Ammon's horn (tissue), 1 donor: ENCODE results near the gene OSBPL3.
"Not testable (repeated sequence)": the region's sequence is repeated elsewhere in the genome, so short reads cannot be mapped to it uniquely, and the experiment has no call there.

Experiments used
- DNase-seq: peaks from one replicate; pipeline ENCODE4 v3.0.0-alpha.2; 2016; ENCODE audit warnings: low spot score

OSBPL3 gene

DNA sequence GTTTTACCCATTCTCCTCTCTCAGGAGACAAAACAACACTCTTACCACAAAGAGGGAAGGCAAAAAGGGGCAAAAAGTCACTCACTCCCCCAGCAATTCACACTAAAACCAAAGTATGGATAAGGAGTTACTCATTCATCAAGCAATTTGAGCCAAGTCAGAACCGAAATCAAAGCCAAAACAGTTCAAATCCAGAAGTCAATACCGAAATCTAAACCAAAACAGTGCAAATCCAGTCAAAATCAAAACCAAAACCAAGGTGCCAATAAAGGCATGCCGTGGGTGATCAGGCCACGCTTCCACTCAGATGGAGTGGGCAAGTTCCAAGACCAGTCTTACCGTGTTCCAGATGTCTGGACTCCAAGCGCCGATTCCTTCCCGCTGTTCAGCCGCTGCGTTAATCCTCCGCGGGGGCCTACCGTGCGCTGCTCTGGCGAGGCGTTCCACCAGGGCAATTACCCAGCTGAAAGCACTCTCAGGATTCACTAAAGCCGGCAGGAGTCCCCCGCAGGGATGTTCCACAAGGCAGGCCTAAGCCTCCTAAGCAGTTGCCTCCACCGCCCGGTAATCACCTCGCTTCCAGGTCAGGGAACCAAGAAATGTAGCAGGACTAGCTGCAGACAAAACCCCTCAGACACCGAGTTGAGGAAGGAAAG lies 185.1 kb downstream of the OSBPL3 start:
- not testable (repeated sequence) for DNase-seq

DNA sequence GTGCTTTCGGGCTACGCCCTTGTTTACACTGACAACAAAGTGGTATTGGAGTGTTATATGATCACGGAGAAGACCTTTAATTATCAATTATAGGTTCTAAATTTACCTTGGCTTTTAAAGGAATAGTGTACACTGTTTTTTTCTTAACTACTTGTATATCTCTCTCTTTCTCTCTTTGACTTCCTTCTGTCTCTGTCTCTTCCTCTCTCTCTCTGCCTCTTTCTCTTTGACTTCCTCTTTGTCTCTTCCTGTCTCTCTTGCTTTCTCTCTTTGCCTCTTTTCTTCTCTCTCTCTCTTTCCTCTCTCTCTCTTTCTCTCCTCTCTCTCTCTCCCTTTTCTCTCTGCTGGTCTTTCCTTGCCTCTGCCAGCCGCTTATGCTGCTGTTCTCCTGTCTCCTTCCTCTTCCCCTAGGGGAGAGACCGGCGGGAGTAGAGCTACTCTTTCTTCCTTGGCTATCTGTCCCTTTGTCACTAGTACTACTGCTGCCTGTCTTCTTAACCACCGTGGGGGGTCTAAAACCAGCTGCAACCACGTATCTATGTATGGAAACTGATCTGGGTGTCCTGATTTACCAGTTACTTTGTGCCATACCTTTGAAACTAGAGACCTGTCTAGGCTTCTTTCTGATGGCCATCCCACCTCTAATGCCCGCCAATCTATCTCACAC lies 185.9 kb downstream of the OSBPL3 start:
- DNase-seq, result no peak

DNA sequence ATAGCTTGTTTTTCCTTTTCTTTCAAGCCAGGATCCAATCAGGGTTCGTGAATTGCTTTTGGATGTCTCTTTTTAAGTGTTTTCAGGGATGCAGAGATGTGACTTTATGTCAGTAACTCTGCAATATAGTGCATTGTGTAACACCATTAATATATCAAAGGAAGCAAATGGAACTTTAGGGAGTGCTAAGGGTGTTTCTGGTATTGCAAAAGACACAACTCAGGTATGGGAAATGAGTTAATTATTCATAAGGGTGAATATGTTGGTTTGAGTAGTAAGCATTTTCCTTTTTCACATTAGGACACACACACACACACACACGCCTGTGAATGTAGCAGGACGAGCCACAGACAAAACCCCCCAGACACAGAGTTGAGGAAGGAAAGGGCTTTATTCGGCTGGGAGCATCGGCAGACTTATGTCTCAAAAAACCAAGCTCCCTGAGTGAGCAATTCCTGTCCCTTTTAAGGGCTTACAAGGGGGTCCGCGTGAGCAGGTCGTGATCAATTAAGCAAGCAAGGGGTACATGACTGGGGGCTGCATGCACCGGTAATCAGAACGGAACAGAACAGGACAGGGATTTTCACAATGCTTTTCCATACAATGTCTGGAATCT lies 190.9 kb downstream of the OSBPL3 start:
- no peak for DNase-seq

DNA sequence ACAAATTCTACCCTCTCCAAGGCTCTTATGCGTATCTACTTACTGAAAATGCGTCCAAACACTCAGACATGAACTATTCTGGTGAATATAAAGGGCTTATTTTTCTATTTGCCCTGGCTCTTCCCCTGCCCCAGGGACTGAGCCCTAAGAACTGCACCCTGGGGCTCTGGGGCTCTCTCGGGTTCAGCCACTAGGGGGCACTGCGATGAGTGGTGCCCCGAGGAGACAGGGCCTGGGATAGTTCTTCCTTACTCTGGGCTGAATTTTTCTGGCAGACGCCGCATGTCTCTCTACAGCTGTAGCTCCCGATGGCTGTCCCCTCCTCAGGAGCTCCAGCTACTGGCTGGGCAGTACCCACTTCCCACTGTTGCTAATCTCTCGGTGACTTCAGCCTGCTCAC lies 191.9 kb downstream of the OSBPL3 start:
- no peak for DNase-seq

DNA sequence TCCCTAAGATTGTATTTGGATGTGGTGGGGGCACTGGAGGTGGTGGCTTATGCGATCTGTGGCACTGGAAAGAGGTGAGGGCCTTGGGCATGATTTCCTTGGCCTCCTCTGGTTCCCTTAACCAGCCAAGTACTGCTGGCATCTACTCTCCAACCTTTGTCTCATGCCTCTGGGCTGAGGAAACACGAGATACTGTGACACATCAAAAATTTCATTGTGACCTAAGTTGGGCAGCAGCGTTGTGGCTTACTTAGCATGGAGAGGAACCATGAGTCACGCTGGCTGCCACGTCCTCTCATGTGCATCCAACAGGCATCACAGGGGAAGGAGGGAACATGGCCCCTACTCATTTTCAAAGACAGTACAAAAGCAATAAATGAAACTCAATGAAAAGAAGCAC lies 193.0 kb downstream of the OSBPL3 start:
- DNase-seq, result peak; percentile 42

DNA sequence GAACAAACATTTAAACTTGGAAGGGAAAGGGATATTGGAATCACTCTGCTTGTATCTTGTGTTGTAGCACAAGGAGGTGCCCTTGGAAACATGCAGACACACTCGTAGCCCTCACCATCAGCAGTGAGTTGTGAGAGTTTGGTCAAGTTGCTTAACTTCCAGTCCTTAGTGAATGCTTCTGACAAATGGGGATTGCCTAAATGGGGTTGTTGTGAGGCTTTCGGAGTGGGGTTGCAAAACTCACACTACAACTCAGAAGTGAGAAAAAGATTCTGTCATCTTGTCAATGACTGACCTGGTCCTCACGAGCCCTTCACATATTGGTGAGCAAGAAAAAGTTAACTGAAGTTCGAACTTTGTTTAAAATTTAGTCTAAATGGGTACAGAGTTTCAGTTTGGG lies 193.7 kb downstream of the OSBPL3 start:
- no peak for DNase-seq

DNA sequence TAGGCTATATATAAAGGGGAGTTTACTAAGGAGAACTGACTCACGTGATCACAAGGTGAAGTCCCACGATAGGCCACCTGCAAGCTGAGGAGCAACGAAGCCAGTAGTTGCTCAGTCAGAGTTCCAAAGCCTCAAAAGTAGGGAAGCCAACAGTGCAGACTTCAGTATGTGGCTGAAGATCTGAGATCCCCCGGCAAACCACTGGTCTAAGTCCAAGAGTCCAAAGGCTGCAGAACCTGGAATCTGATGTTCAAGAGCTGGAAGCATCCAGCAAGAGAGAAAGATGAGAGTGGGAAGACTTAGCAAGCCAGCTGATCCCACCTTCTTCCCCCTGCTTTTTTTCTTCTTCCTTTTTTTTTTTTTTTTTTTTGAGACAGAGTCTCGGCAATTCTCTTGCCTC lies 195.7 kb downstream of the OSBPL3 start:
- DNase-seq, result no peak

DNA sequence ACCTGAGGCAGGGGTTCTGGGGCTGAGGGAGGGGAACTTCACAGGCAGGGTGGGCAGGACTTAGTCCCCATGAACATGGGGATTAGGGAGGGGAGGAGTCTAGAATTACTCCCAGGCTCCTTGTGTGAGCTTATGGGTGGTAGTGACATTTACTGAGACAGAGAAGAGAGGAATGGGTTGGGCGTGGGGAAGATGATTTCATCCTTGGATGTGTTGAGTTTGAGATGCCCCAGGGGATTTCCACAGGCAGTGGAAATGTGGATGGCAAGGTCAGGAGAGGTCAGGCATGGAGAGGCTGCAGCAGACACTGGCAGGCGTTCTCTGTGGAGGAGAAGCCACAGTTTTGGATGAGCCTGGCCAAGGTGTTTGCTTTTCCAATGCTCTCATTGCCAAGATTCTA lies 196.3 kb downstream of the OSBPL3 start:
- no peak for DNase-seq

DNA sequence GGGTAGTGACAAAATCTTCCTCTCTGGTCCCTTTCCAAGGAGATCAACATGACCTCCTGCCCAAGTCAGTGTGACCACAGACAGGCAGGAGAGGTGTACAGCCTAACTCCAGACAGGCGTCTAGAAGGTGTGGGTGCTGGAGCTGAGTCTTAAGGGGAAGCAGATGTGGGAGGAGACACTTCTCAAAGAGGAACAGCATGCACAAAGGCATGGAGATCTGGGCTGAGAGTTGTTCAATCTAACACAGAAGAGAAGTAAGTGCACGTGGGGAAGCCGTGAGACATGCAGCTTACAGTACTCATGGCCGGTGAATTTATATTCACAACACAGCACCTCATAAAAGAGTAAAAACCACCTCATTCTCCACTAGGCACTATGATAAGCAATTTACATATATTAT lies 198.9 kb downstream of the OSBPL3 start:
- DNase-seq, result peak; percentile 77

DNA sequence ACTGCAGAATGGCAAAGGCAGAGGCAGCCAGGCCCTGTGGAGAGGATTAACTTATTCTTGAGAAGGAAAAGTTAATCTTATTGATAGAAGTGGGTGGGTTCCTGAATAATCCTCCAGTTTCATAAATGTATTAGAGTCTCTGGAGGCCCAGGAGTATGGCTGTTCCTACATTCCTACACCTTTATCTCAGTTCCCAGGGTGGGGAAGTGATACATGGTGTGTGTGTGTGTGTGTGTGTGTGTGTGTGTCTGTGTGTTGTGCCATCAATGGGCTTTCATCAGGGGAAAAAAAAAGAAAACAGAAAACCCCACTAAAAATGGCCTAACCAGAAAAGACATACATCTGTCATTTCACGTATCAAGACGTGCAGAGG lies 200.7 kb downstream of the OSBPL3 start:
- no peak for DNase-seq

DNA sequence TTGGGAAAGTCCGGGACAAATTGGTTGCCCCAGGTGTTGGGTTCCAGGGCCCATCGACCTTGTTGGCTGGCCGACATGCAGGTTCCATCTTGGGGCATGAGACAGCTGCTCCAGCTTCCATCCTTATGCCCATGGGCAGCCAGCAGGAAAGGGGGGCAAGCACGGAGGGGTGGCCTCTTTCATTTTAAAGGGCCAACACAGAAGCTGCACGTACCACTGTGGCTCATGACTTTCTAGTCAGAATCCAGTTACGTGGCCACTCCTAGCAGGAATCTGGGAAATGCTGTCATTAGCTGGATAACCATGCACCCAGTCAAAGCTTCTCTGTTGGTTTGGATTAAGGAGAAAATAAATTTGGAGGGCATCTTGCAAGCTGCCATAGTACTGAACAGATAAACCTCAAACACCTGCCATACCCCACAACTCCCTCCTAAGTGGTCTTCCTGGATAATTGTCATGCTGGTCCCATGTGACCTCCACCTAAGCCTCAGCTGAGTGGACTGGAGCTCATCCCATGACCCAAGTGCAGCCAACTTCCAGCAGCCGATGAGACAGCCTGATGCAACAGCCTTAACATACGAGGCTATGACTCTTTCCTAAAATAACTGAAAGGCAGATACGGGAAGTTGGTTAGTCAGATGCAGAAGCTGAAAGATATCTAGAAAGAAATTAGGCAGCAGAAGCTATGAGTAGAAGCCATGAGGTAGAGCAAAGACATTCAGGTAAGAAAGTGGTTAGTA lies 201.3 kb downstream of the OSBPL3 start:
- DNase-seq, result peak; percentile 82

DNA sequence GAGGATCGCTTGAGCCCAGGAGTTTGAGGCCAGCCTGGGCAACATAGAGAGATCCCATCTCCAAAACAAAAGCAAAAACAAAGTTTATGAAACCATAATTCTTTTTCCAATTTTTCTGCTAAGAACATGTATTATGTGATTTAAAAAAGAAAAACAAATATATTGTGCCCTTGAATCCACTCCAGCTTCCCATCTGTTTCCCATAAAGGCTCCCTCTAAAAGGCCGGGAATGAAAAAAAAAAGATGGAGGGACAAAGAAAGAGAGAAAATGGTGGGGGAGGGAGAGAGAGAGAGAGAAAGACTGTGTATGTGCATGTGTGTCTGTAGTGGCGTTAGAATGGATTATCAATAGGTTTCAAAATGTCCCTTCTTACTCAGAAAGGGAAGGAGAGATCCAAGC lies 202.2 kb downstream of the OSBPL3 start:
- no peak for DNase-seq

DNA sequence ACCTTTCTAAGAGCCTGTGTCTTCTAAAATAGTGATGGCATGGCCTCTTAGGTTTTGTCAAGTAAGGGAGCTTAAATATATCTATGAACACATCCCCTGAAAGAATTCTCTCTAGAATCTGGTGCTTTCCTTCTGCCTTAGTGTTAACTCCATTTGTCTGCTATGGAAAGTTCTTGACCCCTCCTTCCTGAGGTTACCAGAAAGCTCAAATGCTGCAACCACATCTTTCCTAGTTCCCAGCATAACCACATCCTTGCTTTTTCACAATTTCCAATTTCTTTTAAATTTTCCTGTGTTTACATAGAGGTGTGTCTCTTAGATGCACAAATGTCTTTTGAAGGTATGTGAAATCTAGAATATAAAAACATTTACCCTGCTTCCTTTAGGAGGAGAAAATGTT lies 206.3 kb downstream of the OSBPL3 start:
- no peak for DNase-seq

DNA sequence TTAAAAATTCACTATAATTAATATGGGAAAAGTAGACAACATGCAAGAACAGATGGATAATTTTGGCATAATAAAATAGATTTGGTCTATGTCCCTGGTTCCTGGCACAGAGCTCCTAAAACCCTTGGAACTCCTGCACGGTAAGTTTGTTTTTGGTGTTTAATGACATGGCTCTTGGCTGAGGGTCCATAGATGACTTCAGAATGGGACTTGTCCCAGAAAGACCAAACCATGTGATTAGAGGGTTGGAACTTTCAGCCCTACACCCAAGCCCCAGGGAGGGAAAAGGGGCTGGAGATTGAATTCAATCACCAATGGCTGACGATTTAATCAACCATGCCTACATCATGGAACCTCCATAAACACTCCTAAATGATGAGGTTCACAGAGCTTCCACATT lies 210.1 kb downstream of the OSBPL3 start:
- DNase-seq, result no peak

DNA sequence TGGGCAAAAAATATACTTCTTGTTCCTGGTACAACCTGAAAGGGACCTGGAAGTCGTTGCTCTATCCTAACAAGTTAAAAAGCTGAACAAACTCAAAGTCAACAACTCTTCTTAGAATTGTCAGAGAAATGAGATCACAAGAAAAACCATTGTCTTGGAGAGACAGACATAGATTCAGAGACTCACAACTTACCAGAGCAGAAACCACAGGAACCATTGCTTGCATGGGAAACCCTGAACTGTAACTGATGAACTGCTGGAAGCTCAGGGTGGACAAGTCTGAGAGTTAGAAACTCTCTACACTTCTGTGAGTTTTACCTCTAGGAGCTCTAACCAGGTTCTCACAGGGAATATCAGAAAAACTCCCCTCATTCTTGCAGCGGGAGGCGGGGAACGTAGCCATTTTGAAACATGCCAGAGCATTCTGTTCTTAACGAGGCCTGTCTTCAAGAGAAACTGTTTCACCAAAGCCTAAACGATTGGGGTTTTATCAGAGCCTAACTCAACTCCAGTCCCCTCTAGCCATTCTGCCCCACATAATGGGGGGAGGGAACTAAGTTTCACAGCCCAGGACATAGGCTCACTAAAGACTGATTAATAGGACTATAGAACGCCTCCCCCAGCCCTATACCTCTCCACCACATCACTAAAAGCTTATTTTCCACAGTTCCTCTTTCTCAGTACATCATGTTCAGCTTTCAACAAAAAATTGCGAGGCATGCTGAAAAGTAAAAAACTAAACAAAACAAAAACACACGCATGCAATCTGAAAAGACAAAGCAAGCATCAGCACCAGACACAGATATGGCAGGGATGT lies 210.8 kb downstream of the OSBPL3 start:
- no peak for DNase-seq

DNA sequence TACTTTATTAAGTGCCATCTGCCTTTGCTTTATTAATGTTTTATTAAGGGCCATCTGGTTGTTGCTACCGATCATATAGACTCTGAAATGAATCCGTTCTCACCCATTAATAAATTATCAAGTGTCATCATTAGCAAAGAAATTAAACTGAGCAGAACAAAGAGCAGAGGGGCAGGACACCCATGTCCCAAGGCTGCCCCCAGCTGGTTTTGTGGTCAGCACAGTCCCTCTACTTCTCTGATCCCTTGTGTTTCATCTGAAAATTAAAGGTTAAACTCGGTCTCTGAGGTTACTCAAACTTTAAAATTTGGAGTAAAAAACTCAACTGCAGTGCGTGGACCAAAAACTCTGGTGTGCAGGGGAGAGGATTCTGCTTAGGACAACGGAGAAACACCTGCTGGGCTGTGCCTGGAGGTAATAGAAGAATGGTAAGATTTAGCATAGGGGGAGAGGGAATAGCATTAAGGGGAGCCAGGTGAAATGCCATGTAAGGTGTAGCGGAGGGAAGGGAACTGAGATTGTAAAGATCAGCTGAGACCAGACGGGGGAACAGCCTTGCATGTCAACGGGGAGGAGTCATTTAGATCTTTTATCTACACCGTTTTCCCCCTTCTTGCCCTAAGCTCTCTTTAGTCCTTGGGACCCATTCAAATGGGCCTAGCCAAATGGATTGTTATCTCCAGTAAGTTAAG lies 212.0 kb downstream of the OSBPL3 start:
- DNase-seq, result no peak

DNA sequence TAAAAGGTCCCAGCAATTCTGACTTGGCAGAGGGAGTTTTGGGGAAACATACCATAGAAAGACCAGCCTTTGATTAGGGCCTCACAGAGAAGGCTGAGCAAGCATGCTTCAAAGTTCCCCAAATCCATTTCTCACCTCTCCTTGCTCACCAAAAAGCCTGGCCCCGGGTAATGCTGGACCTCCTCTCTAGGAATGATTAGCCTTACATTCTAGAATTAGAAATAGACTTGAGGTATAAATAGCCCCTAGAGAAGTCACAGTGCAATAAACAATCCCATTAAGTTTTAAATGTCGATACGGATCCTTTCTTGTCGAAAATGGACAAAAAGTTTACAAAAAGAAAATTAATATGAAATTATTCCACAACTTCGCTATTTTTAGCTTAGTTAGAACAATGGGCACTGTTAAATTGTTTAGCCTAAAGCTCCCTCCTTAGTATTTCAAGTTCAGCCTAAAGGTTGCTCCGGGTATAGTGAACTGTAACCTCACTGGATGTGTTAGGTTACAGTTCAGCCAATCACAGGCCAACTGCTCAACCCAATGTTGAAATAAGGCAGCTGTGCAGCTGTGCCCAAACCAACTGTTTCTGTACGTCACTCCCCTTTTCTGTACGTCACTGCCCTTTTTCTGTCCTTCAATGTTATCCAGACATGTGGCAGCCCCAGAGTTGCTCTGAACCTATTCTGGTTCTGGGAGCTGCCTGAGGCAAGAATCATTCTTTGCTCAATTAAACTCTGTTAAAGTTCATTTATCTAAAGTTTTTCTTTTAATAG lies 214.8 kb downstream of the OSBPL3 start:
- no peak for DNase-seq

DNA sequence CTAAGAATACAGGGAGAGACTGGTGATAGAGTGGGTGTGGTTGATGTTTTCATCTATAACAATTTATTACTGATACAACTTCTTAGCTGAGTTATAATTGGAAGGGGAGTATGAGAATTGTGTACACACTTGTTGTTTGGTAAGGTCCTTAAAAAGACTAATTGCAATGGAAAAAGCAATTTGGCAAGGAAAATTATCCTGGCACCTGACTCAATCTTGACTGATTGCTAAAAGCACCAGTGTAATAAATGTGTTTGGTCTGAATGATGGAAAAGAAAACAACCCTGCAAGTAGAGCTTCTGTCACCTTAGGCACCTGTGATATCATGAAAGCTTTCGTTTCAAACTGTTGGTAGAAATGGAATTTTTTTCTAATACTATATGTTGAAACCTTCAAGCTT lies 216.0 kb downstream of the OSBPL3 start:
- DNase-seq, result no peak

DNA sequence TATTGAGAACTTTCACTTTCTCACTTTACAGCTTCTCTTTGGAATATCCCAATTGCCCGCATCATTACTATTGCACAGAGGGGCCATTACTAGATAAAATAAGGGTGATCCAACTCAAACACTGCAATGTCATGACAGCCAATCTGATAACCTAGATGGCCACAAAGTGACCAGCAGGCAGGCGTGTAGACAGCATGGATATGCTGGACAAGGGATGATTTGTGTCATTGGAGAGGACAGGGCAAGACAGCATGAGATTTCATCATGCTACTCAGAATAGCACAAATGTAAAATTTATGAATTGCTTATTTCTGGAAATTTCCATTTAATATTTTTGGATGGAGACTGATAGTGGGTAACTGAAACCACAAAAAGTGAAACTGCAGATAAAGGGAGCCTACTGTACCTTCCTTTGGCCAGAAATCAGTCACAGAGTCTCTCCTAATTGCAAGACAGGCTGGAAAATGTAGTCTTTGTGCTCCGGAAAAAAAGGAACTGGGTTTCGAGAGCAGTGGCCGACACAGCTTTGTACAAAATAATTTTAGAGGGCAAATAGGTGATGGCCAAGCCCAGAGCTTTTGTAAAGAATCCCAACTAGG lies 216.6 kb downstream of the OSBPL3 start:
- DNase-seq, result no peak

DNA sequence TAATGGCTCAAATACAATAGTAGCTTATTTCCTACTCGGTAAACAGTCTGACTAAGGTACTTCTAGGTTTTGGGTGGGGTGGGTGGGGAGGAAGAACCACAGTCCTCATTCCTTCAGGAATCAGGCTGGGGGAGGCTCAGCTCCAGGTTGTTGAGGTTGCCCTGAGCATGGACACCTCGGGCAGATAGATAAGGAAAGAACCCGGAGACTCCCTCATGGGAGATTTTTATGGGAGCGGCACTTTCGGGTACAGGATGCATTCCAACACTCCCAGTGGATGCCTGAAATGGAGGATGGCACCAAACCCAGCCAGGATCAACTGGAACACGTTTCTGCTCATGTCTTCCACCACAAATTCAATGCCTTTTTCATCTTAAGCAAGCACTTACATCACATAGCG lies 217.2 kb downstream of the OSBPL3 start:
- no peak for DNase-seq
